Coronary artery (tissue), 2 donors: ENCODE data around the gene TBC1D24.
A peak's percentile ranks its signal among the peaks of the same experiment; 100 is the strongest.

Source experiments
- DNase-seq: peaks from one replicate; pipeline ENCODE4 v3.0.0-alpha.2; 2017; ENCODE audit warnings: low spot score
- H3K27ac ChIP-seq, 2 donors: fragments of 200-600 bp; sonication (generic); one replicate each; pipeline ENCODE4 v1.5.1; 2016 to 2019
- H3K4me3 ChIP-seq: fragments of 200-600 bp; sonication (generic); 2 replicates; pipeline ENCODE4 v1.5.1; 2016; ENCODE audit warnings: mild to moderate bottlenecking, moderate library complexity
- CTCF ChIP-seq: fragments of 200-600 bp; sonication (generic); IDR thresholded peaks from one replicate; pipeline ENCODE4 v1.5.1; 2019; ENCODE audit warnings: antibody characterized with exemption

TBC1D24 gene

GRCh38 chr16:2482708-2483534 is 8.0 kb downstream of the TBC1D24 start:
- Histone ChIP-seq H3K27ac (peak overlapping the region in 1 of 2 donors; percentile 72), H3K4me3 (peak overlapping the region; percentile 48)
- no peak for DNase-seq
- TF ChIP-seq CTCF: no peak

- no peak overlapping the region for H3K4me3 ChIP-seq
These were observed 9.3 kb downstream of the TBC1D24 start for GRCh38 chr16:2483939-2484897.

DNA sequence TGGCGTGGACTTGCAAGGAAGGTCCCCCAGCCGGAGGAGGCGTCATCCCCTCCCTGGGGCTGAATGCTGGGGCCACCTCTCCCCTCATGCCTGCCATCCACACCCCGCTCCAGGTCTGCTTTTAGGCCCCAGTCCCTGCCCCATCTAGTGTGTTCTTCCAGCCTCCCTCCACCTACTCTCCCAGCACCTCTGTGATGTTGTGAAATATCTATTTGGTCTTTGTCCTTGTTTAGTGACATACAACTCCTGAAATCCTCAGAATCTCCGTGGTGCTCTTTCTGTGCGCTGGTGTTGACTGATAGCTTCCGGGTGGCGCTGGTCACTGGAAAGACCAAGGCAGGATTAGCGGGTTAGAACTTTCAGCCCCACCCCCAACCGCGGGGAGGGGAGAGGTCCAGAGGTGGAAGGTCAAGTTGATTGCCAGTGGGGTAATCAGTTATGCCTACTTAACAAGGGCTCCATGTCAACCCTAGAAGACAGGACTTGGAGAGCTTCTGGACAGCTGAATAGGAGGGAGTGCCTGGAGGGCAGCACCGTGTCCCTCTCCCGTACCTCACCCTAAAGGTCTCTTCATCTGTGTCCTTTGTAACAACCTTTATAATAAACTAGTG is 10.1 kb downstream of the TBC1D24 start:
- no peak for TF ChIP-seq CTCF
- DNase-seq: no peak
- no peak overlapping the region for H3K27ac ChIP-seq
- no peak overlapping the region for H3K4me3 ChIP-seq

More at GRCh38 chr16:2483939-2484897, 9.3 kb downstream of the TBC1D24 start:
- DNase-seq: no peak
- no peak for TF ChIP-seq CTCF
- H3K27ac ChIP-seq: no peak overlapping the region

DNA sequence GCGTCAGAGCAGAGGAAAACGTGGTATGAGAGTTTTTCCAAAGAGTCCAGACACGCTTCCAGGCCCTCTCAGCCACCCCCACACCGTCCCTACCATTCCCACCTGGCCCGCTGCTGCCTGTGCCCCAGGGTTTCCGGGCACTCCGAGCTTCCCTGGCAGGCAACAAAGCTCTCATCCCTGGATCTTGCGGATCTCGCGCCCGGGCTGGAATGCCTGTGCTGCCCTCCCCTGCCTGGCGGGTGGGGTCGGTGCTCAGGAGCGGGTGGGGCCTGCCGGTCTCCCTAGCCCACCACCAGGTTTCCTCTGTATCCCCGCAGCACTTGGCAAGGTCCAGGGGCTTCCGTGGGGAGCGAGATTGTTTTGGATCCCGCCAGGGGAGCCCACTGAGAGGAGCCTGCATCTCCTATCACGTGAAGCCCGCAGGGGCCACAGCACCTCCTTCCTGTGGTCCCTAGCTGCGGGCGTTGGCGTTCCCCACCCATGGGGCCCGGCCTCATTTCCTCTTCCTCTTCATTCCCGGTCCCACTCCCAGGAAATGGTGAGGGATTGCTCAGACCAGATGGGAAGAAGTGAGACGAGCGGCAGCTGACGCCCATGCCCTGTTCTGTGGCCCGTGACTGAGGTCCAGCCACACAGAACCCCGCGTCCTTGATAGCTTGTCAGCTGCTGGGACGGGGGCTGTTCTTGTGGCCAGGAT is 11.0 kb downstream of the TBC1D24 start:
- H3K27ac ChIP-seq: no peak overlapping the region
- no peak for DNase-seq
- TF ChIP-seq CTCF: no peak
- H3K4me3 ChIP-seq: no peak overlapping the region

DNA sequence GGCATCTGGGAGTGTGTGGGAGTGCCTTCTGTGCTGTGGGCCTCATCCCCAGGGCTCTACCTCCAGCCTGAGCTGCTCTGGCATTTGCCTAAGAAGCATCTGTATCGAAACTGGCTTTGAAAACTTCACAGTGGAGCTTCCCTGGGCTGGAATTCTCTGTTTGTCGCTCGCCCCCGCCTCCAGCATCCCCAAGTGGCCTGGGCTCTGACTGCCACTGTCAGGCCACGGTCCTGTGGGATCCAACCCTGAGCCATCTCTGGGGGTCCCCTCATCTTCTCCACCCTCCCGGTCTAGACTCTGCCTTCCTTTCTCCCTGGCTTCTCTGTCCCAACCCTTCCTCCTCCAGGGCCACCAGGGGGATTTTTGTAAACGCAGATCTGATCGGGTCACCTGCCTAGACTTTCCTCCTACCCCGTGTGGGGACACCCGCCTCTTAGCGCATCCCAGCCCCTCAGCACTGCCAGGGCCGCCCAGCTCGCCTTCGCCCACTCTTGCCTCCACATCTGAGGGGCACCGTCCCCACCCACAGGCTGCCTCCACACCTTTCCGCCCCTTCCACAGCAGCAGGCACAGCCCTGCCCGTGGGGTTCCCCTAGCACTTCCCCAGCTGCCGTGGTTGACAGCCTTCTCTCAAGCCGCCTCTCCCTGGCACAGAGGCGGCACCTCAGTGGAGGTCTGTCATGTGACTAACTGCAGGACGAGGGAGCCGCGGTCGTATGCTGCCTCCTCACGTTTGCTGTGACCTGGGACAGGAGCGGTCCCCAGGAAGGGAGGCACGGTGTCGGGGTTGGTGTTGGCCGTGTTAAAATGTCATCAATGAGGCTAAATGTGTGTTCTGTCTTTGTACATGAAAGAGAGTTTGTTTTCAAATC is 12.0 kb downstream of the TBC1D24 start:
- no peak for TF ChIP-seq CTCF
- Histone ChIP-seq H3K4me3 (no peak overlapping the region), H3K27ac (no peak overlapping the region)
- no peak for DNase-seq

DNA sequence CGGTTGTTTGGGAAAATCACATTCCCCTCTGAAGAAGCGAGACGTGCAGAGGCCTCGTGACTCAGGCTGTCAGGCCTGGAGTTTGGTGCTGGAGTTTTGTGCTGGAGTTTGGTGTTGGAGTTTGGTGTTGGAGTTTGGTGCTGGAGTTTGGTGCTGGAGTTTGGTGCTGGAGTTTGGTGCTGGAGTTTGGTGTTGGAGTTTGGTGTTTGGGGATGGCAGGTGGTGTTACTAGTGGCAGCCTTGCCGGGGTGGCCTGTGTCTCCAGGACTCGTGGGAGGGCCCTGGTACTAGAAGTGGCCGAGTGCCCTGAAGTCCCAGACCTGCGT is 12.6 kb downstream of the TBC1D24 start:
- Histone ChIP-seq H3K4me3 (no peak overlapping the region), H3K27ac (no peak overlapping the region)
- TF ChIP-seq CTCF: no peak
- no peak for DNase-seq
